DND-41 (cell line): ENCODE data around the gene SNTG2.

Experiments used
- EZH2 ChIP-seq: IDR thresholded peaks from 3 replicates; pipeline ENCODE4 v1.6.1; 2012; ENCODE audit warnings: borderline replicate concordance, low read depth, mild to moderate bottlenecking, moderate library complexity, low read length, inconsistent platforms; ENCODE audit not compliant: severe bottlenecking
- TF ChIP-seq, protein P1 (sequence below): IDR thresholded peaks from 2 replicates; pipeline ENCODE4 v1.5.1; 2012; ENCODE audit warnings: borderline replicate concordance, low read length, moderate library complexity, mild to moderate bottlenecking; ENCODE audit not compliant: poor library complexity, severe bottlenecking; ENCODE audit errors: extremely low read depth

- TF ChIP-seq, protein P1, sequence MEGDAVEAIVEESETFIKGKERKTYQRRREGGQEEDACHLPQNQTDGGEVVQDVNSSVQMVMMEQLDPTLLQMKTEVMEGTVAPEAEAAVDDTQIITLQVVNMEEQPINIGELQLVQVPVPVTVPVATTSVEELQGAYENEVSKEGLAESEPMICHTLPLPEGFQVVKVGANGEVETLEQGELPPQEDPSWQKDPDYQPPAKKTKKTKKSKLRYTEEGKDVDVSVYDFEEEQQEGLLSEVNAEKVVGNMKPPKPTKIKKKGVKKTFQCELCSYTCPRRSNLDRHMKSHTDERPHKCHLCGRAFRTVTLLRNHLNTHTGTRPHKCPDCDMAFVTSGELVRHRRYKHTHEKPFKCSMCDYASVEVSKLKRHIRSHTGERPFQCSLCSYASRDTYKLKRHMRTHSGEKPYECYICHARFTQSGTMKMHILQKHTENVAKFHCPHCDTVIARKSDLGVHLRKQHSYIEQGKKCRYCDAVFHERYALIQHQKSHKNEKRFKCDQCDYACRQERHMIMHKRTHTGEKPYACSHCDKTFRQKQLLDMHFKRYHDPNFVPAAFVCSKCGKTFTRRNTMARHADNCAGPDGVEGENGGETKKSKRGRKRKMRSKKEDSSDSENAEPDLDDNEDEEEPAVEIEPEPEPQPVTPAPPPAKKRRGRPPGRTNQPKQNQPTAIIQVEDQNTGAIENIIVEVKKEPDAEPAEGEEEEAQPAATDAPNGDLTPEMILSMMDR: no peak
- TF ChIP-seq EZH2: no peak
These were observed 81.4 kb downstream of the SNTG2 start for GRCh38 chr2:1032030-1032429.
